HG02943 (cell line): ENCODE measurements around the gene DPP6.

Experiments used
- ATAC-seq: cut with Tn5 transposase; IDR thresholded peaks from one replicate; pipeline ENCODE4 v1.9.1; 2021; ENCODE audit warnings: mild to moderate bottlenecking, low read depth, moderate library complexity; ENCODE audit not compliant: unreplicated experiment

Gene DPP6

DNA sequence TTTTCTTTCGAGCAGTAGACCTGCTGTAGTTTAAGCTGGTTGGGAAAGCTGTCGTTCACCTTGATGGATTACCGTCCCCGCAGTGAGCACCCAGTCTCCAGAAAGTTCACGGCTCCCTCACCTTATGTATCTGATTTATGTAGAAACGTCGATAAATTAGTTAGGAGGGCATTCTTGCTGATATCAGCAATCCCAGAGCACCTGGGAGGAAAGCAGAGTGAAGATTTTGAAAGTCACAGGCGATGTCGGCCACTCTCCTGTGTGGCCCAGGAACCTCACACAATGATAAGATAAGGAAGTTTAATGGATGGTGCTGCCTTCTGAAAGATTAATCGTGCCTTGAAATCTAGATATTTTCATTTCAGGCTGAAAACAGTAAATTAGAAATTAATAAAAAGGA, 336.8 kb downstream of the DPP6 start:
- no peak for ATAC-seq

- ATAC-seq: no peak
These were observed 338.8 kb downstream of the DPP6 start for GRCh38 chr7:154390961-154391360.

DNA sequence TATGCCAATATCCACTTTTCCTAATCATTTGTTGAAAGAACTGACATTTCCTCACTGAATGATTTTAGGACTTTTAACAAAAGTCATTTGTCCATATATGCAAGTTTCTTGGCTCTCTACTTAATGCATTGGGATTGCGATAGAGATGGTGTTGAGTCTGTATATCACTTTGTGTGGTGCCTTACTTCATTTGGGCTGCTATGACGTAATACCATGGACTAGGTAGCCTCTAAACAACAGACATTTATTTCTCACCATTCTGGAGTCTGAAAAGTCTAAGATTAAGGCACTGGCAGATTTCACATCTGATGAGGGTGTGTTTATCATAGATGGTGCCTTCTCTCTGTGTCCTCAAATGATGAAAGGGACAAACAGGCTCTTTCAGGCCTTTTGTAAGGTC, 342.6 kb downstream of the DPP6 start:
- no peak for ATAC-seq

GRCh38 chr7:154406312-154406711, 354.1 kb downstream of the DPP6 start:
- ATAC-seq: no peak

DNA sequence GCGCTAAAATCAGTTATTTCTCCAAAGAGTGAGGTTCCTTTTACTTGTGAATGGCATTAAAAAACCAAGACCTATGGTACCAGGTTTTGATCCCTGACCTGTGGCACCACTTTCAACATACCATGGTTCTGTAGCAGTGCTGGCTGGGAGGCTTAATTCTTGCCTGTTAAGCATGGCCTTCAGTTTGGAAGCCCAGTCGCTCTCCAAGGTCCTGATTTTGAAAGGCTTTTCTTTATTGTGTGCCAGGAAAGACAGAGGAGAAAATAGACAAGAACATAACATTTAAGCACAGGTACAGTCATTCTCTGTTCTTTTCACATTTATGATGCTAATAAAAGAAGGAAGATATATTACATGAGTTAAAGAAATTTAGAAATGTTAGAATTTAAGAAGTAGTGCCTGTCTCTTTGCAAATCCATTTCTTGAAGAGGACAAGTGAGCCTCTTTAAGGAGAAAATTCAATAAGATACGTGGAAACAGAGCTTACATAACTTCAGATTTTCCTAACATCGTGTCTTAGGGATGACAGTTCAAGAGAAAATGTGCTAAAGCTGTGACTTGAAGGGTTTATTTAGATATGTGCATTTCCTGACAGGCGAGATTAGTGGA, 357.6 kb downstream of the DPP6 start:
- ATAC-seq: no peak

DNA sequence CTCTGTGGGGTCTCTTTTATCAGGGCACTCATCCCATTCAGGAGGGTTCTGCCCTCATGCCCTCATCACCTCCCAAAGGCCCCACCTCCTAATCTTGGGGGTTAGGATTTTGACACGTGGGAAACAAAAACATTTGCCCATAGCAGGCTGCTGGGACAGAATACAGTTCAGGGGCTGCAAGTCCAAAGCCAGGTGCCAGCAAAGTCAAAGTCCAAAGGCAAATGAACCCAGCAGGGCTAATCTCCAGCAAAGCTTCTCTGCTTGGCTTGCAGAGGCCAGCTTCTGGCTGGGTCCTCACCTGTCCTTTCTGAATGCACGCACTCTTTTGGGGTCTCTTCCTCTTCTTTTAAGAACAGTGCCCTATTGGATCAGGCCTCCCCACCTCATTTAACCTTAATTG, 359.9 kb downstream of the DPP6 start:
- no peak for ATAC-seq

DNA sequence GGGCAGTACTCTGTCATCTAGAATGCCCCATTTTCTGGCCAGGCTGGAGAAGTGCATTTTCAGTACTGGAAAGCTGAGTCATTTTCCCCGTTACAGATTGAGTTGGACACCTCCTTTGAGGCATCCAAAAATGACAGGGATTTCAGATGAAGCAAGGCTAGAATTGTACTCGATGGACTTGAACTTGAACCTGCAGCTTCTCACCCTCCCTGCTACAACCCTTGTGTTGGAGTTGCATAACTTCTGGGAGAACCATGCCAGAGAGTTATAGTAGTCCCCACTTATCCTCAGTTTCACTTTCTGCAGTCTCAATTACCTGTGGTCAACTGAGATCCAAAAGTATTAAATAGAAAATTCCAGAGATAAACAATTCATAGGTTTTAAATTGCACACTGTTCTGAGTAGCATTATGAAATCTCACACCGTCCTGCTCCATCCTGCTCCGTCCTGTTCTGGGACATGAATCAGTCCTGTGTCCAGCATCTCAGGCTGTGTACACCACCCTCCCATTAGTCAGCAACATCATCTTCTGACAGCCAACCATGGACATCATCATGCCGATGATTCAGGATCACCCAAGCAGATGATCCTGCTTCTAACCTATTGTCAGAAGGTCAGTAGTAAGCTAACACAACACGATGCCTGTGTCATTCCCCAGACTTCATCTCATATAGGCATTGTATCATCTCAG, 363.7 kb downstream of the DPP6 start:
- no peak for ATAC-seq

GRCh38 chr7:154416714-154417113, 364.5 kb downstream of the DPP6 start:
- no peak for ATAC-seq

- ATAC-seq: no peak
These were observed 367.1 kb downstream of the DPP6 start for GRCh38 chr7:154419344-154419743.

DNA sequence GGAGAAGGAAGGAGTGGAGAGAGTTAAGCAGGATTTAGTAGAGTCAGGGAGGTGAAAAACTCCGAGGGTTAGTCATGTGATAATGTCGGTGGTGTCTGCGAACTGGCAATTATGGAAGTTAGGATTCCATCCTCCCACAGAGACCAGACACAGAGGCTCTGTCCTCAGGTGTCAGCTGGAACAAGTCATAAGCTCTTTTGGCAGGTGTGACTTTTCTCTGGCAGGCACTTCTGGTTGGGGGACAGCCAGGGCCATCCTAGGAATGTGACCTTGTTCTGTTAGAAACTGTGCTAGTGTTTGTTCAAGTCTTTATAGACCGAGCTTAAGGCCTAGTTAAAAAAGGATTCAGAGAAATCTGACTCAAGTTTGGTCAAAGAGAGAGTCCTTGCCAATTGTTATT, 371.0 kb downstream of the DPP6 start:
- ATAC-seq: no peak

- ATAC-seq: no peak
These were observed 372.2 kb downstream of the DPP6 start for GRCh38 chr7:154424350-154424749.

DNA sequence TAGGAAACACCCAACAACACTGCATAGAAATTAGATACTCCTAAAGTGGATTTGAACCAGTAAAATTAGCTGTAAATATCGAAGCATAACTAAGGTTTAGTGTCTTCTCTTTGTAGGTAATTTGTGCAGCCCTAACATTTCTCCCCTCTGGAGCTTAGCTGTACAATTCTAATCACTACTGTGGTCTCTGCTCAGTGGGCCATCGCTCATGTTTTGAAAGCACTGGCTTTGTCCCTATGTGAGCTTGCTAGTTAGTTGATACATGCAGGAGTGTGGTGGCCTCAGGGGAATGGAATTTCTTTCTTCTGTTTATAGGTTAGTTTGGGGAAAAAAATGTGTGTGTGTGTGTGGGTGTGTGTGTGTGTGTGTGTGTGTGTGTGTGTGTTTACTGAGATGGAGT, 373.1 kb downstream of the DPP6 start:
- no peak for ATAC-seq

DNA sequence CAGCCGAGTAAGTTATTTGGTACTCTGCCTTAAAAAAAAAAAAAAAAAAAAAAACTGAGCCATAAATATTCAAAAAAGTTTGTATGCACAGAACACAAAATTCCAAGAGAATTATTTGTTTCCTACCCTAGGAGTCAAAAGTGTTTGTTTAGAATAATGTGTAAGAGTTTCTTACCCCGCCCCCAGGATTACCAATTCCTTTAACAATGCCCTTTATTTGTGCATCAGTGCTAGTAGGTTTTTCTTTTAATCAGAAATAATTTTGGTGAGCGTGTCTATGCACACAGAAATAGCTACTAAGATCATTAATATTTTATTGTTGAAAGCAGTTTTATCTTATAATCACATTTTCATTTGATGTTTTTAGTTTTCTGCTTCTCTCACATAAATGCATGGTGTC, 374.6 kb downstream of the DPP6 start:
- no peak for ATAC-seq

- ATAC-seq: no peak
These were observed 375.3 kb downstream of the DPP6 start for GRCh38 chr7:154427533-154427932.

DNA sequence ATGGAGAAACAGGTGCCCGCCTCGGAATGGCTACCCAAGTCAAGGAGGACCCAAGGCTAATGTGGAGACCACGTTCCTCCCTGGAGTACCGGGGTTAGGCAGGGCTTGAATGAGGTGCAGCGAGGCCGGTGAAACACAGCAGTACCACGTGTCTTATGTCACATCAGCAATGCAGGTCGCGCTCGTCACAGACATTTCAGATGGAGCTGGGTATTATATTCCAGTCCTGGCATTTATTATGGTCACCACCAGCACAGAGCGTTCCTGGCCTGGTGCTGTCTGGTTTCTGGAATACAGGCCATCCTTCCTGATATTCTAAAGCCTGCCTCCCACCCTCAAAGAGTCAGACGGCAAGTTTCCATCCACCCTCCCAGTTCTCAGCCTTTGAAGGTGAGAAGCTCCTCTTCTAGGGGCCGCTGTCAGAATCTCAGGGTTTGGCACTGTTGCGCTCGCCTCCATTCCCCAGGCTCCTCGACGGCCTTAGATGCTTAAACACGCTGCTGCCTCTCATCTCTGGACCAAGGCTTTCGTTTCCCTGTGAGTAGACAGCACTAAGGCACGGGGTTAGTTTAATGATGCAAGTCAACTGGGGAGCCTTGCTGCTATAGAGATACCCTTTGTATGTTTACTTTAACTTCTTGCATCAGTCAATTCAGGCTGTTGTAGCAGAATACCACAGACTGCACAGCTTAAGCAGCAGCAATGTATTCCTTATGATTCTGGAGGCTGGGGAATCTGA, 377.6 kb downstream of the DPP6 start:
- no peak for ATAC-seq

- no peak for ATAC-seq
These were observed 378.4 kb downstream of the DPP6 start for GRCh38 chr7:154430640-154431039.

GRCh38 chr7:154431045-154431444, 378.8 kb downstream of the DPP6 start:
- ATAC-seq: no peak

DNA sequence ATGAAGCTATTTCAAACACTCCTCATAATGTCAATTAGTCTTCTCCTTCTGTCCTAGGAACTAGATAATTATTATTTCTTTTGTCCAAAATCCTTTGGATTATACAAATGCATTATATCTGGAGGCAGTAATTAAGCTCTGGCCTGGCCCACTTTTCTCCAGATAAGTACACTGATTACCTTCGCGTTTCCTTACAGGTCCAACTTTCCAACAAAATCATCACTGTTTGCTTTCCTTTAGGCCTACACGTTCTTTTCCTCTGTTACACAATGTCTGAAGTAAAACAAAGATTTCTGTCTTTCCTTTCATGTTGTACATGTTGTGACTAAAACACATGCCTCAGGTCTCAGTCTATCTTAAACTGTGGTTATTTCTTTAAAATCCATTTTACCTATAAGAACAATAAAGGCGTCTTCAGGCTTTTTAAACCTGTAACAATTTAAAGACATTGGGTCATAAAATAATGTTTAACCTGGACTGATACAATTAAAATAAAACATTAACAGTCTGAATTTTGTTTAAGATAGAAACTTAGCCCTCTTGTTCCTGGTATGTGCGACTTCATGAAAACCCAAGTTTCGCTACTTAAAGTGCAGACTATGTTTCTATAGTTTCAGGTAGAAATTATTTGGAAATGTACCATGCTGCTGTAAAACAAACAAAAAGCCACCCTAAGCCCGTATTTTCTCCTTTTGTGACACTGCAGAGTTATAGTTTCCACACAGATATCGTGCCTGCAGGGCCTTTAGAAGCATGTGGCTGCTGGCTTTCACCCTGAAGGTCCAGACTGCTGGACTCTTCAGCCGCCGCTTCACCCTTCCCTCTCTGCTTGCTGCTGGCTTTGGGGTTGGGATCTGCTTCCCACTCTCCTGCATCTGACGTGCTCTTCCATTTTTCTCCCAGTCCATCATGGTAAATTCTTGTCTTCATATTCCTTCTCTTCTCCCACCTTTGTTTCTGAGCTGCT, 381.7 kb downstream of the DPP6 start:
- no peak for ATAC-seq

DNA sequence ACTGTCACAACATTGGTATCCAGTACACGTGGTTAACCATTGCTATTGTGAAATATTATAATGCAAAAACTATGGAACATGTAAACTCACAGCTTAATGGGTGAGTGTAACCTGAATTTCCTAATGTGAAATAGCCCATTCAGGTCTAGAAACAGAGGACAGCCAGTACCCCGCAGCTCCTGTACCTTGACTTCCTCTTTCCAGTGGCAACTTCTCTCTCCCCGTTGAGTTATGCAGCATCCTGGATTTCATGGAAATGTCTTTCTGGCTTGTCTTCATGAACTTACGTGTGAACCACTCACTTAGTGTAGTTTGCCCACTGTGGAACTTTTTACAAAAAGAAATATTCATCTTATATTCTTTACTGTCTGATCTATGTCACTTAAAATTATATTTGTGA, 384.4 kb downstream of the DPP6 start:
- ATAC-seq: no peak

GRCh38 chr7:154437234-154437633, 385.0 kb downstream of the DPP6 start:
- no peak for ATAC-seq
